IPS-NIHi7 (cell line): Measurements from ENCODE around the gene NUDCD3.

Experiments
- DNase-seq: peaks from one replicate; pipeline ENCODE4 v3.0.0; 2012; ENCODE audit warnings: mixed read lengths; ENCODE audit errors: extremely low spot score

The NUDCD3 gene

GRCh38 chr7:44367475-44368043, 122.9 kb downstream of the NUDCD3 start:
- peak; percentile 21 for DNase-seq

- no peak for DNase-seq
Observed at GRCh38 chr7:44366986-44367385, 123.5 kb downstream of the NUDCD3 start.

GRCh38 chr7:44353668-44354067, 136.8 kb downstream of the NUDCD3 start:
- no peak for DNase-seq

DNA sequence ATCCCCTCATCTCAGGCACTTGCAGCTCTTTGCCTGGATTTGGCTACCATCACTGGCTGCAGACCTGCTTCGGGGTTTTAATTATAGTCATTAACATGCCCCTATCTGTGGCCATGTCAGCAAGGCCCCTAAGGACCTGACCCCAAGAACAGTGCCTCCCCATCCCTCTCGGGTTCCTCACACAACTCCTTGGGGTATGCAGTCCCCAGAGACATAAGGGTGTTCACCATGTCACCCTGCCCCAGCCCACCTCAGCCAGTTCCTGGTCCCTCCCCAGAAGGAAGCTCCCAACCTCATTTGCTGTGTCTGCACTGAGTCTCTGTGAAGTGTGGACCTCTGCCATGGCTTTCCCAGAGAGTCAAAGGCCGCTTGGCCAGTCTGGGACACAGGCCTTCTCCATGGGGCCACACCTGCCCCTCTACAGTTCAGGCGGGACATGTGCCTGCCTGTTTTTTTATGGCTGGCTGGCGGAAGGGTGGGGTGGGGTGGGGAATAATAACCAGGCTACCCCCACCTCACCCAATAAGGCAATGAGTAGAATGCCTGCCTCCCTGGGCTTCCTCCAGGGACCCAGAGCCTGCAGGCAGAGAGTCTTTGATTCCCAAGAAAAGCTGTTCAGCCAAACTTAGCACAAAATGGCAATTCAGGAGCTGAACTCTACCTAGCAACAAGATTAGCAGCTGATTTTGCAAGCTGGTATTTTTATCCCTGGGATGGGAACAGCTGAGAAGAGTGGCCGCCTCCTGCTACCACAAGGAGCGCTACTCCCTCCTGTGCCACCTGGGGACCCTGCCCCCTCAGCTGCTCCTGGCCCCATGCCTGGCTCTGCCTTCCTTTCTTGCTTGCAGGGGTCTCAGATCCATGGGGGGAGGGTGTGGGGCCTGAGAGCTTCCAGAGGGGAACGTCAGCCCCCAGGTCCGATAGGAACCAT, 141.3 kb downstream of the NUDCD3 start:
- DNase-seq: peak; percentile 77

DNA sequence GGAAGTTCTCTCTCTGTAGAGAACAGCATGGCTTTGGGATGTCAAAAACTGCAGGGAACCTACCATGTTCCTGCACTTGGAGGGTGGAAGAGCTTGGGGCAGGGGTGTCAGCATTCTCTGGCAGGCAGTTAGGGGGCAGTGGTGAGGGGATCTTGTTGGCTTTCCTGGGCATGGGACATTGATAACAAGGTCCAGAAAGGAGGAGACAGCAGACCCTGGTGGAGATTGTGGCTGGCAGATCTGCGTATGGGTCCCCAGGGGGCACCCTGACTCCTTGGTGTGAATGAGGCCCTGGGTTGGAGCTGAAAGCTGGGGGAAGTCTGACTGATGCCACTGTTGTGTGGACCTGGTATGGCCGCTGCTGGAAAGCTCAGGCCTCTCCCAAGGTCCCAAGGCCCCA, 142.2 kb downstream of the NUDCD3 start:
- DNase-seq: peak; percentile 83

GRCh38 chr7:44347546-44348114, 142.8 kb downstream of the NUDCD3 start:
- DNase-seq: no peak

- DNase-seq: no peak
Observed at GRCh38 chr7:44346063-44346462, 144.4 kb downstream of the NUDCD3 start.

DNA sequence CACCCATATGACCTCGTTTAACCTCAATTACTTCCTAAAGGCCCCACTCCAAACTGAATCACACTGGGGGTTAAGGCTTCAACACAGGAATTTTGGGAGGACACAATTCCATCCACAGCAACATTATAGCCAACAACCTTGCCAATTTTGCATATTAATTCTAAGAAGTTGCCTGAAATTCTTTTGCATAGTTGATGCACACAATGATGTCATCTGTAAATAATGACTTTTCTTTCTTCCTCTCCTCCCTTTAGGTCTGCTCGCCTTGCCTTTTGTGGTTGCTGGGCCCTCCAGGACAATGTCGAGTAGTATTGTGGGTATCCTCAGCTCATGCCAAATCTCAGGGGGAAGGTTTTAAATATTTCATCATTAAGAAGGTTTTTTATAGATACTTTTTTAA, 149.1 kb downstream of the NUDCD3 start:
- no peak for DNase-seq

DNA sequence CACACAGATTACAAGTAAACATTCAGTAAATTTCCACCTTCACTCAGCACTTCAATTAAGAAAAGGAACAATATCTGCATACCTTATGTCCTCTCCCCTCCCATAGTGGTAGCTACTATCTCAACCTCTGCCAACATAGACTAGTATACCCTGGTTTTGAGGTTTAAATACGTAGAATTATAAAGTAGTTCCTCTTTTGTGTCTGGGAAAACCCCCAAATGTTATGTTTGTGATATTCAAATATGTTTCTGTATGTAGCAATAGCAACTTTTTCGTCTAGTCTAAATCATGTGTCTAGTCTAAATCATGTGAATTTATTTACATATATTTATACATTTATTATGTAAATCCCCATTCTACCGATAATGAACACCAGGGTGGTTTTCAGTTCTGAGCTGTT, 151.9 kb downstream of the NUDCD3 start:
- DNase-seq: no peak

- DNase-seq: no peak
Observed at GRCh38 chr7:44336491-44336890, 154.0 kb downstream of the NUDCD3 start.

DNA sequence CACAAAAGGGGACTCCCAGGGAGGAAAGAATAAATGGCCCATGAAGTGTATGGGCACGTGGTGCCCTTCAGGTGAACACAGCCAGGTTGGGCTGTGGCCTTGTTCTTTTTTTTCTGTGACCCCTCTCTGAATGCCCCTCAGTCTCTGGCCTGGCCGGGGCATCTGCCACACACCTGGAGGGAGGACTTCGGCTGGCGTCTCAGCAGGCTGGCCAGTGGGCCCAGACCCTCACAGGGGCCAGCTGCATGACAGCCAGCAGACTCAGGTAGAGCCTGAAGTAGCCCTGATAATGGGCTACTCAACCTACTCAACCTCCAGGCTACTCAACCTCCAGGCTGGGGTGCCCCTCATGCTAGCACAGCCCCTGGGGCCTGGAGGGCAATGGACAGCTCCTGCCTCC, 155.3 kb downstream of the NUDCD3 start:
- no peak for DNase-seq

GRCh38 chr7:44334734-44335097, 155.7 kb downstream of the NUDCD3 start:
- no peak for DNase-seq

GRCh38 chr7:44333911-44334733, 156.3 kb downstream of the NUDCD3 start:
- DNase-seq: no peak

DNA sequence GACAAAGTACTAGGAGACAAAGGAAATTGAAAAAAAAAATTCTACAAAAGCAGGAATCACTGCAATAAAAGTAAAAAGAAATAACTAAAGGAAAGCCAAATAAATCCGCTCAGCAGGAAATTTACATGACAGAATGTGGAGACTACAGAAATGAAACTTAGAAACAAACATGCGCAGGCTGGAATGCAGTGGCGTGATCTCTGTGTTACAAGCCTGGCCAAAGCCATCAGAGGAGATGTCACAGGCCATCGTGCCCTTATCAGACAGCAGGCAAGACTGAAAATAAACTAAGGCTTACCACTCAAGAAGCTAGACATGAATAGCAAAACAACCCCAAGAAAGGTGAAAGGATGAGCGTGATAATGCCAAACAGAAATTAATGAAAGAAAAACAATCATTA, 158.8 kb downstream of the NUDCD3 start:
- DNase-seq: no peak

DNA sequence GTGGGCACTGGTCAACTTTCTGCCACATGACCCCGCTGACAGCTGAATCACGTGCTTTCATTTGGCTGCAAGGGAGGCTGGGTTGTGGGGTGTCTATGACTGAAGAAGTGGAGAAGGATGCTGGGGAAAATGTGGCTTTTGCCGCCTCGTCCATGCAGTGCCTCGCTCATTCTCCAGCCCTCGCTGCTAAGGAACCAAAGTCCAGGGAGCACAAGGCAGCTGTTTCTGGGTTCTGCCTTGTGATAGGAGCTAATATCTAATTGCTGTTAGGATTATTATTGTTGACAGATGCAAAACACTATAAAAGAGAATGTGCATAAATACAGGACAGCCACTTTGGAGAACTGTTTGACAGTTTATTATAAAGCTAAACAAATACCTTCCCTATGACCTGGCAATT, 160.1 kb downstream of the NUDCD3 start:
- DNase-seq: no peak

DNA sequence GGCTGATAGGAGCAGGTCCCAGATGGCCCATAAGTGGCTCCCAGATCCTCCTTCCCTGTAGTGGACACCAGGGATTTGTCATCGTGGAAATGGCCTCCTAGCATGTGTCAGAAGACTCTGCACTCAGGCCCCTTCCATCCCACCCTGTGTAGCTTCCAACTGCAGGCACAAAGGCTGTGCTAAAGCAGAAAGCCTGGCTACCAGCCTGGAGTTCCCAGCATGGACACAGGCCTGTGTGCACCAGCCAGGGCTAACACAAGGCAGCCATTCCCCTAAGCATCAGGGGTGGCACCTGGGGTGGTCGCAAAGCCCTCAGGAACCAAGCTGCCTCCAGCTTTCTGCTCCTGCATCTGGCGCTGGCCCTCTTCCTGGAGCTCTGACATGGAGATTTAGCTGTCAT, 160.6 kb downstream of the NUDCD3 start:
- DNase-seq: no peak
